ENCODE measurements around the gene CTPS2.
"Not testable (repeated sequence)": the region's sequence is repeated elsewhere in the genome, so short reads cannot be mapped to it uniquely, and the experiment has no call there.

Gene CTPS2

DNA sequence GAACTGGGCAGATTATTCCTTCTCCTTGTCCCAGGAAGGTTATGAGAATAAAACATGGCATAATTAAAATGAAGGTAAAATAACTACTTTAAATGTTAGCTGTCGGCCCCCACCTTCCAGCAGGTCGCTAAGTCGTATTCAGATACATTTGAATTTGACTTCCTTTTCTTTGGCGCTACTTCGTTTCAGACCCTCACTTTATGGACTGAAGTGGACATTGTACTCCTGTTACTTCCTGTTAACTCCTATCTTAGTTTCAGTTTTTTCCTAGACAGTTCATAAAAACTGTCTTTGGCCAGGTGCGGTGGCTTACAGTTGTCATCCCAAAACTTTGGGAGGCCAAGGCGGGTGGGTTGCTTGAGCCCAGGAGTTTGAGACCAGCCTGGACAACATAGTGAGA, 12.6 kb upstream of the CTPS2 start:
- DNase-seq (ENCODE audit: low read depth) = no peak
- TF ChIP-seq, protein P1, sequence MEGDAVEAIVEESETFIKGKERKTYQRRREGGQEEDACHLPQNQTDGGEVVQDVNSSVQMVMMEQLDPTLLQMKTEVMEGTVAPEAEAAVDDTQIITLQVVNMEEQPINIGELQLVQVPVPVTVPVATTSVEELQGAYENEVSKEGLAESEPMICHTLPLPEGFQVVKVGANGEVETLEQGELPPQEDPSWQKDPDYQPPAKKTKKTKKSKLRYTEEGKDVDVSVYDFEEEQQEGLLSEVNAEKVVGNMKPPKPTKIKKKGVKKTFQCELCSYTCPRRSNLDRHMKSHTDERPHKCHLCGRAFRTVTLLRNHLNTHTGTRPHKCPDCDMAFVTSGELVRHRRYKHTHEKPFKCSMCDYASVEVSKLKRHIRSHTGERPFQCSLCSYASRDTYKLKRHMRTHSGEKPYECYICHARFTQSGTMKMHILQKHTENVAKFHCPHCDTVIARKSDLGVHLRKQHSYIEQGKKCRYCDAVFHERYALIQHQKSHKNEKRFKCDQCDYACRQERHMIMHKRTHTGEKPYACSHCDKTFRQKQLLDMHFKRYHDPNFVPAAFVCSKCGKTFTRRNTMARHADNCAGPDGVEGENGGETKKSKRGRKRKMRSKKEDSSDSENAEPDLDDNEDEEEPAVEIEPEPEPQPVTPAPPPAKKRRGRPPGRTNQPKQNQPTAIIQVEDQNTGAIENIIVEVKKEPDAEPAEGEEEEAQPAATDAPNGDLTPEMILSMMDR (IDR thresholded peaks at IDR 0.05; ENCODE audit: low read depth, low read length, missing control alignments) = no peak
- H3K4me3 ChIP-seq (ENCODE audit: low read depth, low read length) = no peak overlapping the region

DNA sequence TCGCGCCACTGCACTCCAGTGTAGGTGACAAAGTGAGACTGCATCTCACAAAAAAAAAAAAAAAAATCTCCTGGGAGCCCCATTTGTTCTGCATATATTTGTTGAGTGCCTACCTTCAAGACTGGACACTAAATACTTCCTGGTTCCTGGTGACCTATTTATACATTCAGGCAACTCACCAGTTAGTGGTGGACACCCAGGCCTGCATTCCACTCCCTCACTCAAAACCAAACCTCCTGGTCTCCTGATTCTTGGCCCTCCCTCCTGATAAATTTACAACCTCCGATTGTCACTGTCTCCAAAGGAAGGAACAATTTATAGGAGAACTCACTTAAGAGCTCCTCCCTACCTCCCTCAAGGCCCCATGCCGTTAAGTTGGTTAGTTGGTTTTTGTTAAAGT, 10.0 kb upstream of the CTPS2 start:
- TF ChIP-seq, protein P1 (IDR thresholded peaks at IDR 0.05; ENCODE audit: low read depth, low read length, missing control alignments) = no peak
- DNase-seq (ENCODE audit: low read depth) = no peak
- no peak overlapping the region for H3K4me3 ChIP-seq (ENCODE audit: low read depth, low read length)

DNA sequence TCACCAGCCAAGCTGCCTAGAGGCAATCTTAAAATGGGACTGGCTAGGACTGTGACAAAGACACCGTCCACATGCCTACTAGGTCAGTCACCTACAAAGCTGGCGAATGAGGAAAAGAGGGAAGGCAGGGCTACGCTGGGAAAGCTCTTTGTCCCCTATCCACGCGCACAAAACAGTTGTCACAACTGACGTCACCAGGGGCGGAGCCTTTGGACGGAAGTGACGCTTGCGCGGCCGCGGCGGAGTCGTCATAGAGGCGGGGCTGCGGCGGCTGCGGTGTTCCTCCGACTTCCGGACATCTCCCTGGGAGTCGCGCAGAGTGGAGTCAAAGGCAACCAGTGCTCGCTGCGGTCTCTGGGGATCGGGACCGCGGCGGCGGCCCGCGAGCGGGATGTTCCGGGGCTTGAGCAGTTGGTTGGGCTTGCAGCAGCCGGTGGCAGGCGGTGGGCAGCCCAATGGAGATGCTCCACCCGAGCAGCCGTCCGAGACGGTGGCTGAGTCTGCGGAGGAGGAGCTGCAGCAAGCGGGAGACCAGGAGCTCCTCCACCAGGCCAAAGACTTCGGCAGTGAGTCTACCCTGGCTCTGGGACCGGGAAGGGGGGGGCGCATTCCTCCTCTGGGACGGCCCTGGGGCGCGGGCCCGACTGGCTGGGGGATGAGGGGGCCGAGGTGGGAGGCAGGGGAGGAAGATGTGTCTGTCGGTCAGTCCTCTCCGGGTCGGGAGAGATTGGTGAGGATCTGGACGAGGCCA, 7.0 kb upstream of the CTPS2 start, which contains the start of gene SYAP1:
TSS of gene SYAP1 (plus strand) at position 279 of the 751 bp plus-strand sequence. CDS start at position 392, 113 bp downstream.
- TF ChIP-seq, protein P1 (IDR thresholded peaks at IDR 0.05; ENCODE audit: low read depth, low read length, missing control alignments) = no peak
- peak within 1 kb of the TSS; percentile 85 for H3K4me3 ChIP-seq (ENCODE audit: low read depth, low read length)
- peak; percentile 53 for DNase-seq (ENCODE audit: low read depth)

DNA sequence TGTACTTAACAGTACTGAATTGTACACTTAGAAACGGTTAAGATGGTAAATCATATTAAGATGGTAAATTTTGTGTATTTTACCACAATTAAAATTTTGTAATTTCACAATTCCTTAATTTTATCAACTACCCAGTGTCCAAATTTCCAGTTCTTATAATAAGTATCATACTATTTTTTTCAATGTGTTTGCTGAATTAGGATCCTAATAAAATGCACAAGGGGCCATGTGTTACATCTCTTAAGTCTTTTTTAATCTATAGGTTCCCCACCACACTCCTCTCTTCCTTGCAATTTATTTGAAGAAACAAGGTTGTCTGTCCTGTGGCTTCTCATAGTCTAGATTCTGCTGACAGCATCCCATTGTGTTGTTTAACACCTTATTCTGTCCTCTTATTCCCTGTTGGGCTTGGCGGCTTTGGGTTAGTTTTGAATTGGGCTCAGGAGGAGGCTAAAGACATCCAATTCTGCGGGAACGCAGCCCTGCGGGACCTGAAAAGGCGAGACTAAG, 6.4 kb upstream of the CTPS2 start:
- H3K4me3 ChIP-seq (ENCODE audit: low read depth, low read length) = peak overlapping the region; percentile 85

DNA sequence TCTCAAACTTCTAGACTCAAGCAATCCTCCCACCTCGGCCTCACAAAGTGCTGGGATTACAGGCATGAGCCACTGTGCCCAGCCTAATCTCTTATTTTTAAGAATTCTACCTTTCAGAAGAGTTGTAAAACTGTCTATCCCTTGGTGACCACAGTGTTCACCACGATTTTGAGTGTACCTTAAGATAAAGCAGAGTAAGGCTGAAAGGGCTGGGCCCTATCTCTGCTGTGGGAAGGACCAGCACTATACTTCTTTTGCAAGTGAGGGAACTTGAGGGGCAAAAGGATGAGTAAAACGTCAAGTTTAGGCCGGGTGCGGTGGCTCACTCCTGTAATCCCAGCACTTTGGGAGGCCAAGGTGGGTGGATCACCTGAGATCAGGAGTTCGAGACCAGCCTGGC, 4.0 kb upstream of the CTPS2 start:
- not testable (repeated sequence) for H3K4me3 ChIP-seq (ENCODE audit: low read depth, low read length); DNase-seq (ENCODE audit: low read depth)

More for the DNA sequence above, 6.4 kb upstream of the CTPS2 start:
- TF ChIP-seq, protein P1 (IDR thresholded peaks at IDR 0.05; ENCODE audit: low read depth, low read length, missing control alignments) = no peak
- DNase-seq (ENCODE audit: low read depth) = no peak

DNA sequence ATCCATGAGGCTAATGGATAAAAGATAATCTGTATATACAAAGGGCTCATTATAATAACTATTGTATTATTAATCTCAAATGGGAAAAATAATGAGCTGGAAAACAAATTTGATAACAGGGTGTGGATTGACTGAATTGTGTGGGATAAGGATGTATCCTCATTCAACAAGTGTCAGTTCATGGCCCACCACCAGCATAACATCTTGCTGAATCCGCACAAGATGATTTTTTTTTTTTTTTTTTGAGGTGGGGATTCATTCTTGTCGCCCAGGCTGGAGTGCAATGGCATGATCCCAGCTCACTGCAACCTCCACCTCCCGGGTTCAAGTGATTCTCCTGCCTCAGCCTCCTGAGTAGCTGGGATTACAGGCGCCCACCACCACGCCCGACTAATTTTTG, 3.2 kb upstream of the CTPS2 start:
- not testable (repeated sequence) for DNase-seq (ENCODE audit: low read depth); H3K4me3 ChIP-seq (ENCODE audit: low read depth, low read length)

DNA sequence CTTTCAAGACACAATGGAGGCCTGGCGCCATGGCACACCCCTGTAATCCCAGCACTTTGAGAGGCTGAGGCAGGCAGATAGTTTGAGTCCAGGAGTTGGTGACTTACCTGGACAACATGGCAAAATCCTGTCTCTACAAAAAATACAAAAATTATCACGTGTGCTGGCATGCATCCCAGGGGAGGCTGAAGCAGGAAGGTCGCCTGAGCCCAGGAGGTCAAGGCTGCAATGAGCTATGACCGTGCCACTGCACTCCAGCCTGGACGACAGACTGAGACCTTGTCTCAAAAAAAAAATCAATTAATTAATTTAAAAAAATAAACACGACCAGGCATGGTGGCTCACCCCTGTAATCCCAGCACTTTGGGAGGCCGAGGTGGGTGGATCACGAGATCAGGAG, 2.0 kb upstream of the CTPS2 start:
- no peak for DNase-seq (ENCODE audit: low read depth)
- TF ChIP-seq, protein P1 (IDR thresholded peaks at IDR 0.05; ENCODE audit: low read depth, low read length, missing control alignments) = no peak
- no peak overlapping the region for H3K4me3 ChIP-seq (ENCODE audit: low read depth, low read length)

DNA sequence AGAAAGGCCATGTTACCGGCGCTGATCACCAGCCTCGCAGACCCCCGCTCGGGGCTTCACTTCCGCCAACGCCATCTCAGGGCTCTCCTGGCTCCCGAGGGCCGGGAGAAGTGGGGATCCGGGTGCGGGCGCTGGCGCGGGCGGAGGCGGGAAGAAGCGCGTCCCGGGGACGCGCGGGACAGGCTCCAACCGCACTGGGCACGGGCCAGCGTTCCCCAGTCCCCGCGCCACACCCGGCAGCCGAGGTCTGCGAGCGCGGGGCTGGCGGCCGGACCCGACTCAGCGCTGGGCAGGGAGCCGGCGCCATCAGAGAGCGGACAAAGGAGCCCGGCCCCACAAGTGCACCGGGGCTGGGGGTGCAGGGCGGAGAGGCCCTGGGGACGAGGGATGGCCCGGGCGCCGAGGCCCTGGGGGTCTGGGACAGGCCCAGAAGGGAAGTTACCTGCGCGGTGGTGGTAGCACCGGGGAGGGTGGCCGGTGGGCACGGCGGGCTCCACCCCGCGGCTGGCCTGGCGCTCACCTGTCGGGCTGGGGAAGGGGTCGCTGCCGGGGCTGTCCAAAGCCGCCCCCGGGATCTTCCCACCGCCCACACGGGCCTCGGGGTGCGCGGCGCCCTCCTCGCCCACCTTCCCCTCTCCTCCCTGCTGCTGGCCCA, 449 bp downstream of the CTPS2 start:
- TF ChIP-seq, protein P1 (IDR thresholded peaks at IDR 0.05; ENCODE audit: low read depth, low read length, missing control alignments) = no peak
- H3K4me3 ChIP-seq (ENCODE audit: low read depth, low read length) = peak overlapping the region; percentile 77
- no peak for DNase-seq (ENCODE audit: low read depth)

Measured in GM12864 (cell line).